OCI-LY1 (cell line): ENCODE measurements around the gene JPH2.

ENCODE experiments used
- H2AFZ ChIP-seq: fragments of 200-600 bp; sonication (generic), shearing (Covaris generic); 2 replicates; pipeline ENCODE4 v1.6.0; 2014; ENCODE audit warnings: antibody characterized with exemption, mild to moderate bottlenecking, low read length
- H3F3A ChIP-seq: fragments of 200-600 bp; sonication (generic), shearing (Covaris generic); 2 replicates; pipeline ENCODE4 v1.6.0; 2014; ENCODE audit warnings: mild to moderate bottlenecking, antibody characterized with exemption, low read length, moderate library complexity; ENCODE audit not compliant: insufficient read depth
- H3K27ac ChIP-seq: fragments of 200-600 bp; sonication (generic); 2 replicates; pipeline ENCODE4 v1.5.1; 2014; ENCODE audit warnings: low read length, mixed run types, mild to moderate bottlenecking, low read depth; ENCODE audit not compliant: poor library complexity, severe bottlenecking
- H3K27me3 ChIP-seq: fragments of 200-600 bp; sonication (generic); 2 replicates; pipeline ENCODE4 v1.6.0; 2014; ENCODE audit warnings: antibody characterized with exemption, mild to moderate bottlenecking, low read length, moderate library complexity; ENCODE audit not compliant: insufficient read depth
- H3K36me3 ChIP-seq: fragments of 200-600 bp; sonication (generic); 2 replicates; pipeline ENCODE4 v1.6.1; 2014; ENCODE audit warnings: mild to moderate bottlenecking, antibody characterized with exemption, low read length, moderate library complexity, mixed read lengths; ENCODE audit not compliant: insufficient read depth
- H3K4me1 ChIP-seq: fragments of 200-600 bp; sonication (generic); 2 replicates; pipeline ENCODE4 v1.5.1; 2014; ENCODE audit warnings: mild to moderate bottlenecking, low read length, moderate library complexity; ENCODE audit not compliant: insufficient read depth, severe bottlenecking
- H3K4me2 ChIP-seq: fragments of 200-600 bp; sonication (generic), shearing (Covaris generic); 2 replicates; pipeline ENCODE4 v1.6.1; 2014; ENCODE audit warnings: low read length
- H3K4me3 ChIP-seq: fragments of 200-600 bp; sonication (generic); 2 replicates; pipeline ENCODE4 v1.5.1; 2014; ENCODE audit warnings: low read length, low read depth, mild to moderate bottlenecking, mixed read lengths; ENCODE audit not compliant: poor library complexity, severe bottlenecking
- H3K79me2 ChIP-seq: fragments of 200-600 bp; shearing (Covaris generic); 2 replicates; pipeline ENCODE4 v1.6.1; 2016; ENCODE audit warnings: mixed run types, low read length, mixed read lengths; ENCODE audit not compliant: insufficient read depth
- H3K9ac ChIP-seq: fragments of 200-600 bp; sonication (generic), shearing (Covaris generic); 2 replicates; pipeline ENCODE4 v1.6.1; 2014; ENCODE audit warnings: mild to moderate bottlenecking, low read length, mixed read lengths
- H3K9me2 ChIP-seq: fragments of 200-600 bp; sonication (generic), shearing (Covaris generic); 2 replicates; pipeline ENCODE4 v1.6.1; 2014; ENCODE audit warnings: low read depth, mild to moderate bottlenecking, low read length, mixed read lengths
- H3K9me3 ChIP-seq: fragments of 200-600 bp; shearing (Covaris generic); 2 replicates; pipeline ENCODE4 v1.6.1; 2014; ENCODE audit warnings: low read length, mixed read lengths
- H4K20me1 ChIP-seq: fragments of 200-600 bp; sonication (generic), shearing (Covaris generic); 2 replicates; pipeline ENCODE4 v1.6.0; 2016; ENCODE audit warnings: mild to moderate bottlenecking, low read length; ENCODE audit not compliant: insufficient read depth
- EZH2 ChIP-seq: fragments of 200-600 bp; sonication (generic), shearing (Covaris generic); IDR thresholded peaks from 2 replicates; pipeline ENCODE4 v1.8.0; 2017; ENCODE audit warnings: borderline replicate concordance, mixed run types, mild to moderate bottlenecking, antibody characterized with exemption, low read length, moderate library complexity, mixed read lengths
- TF ChIP-seq, protein P1 (sequence below): fragments of 200-600 bp; sonication (generic), shearing (Covaris generic); IDR thresholded peaks from 2 replicates; pipeline ENCODE4 v1.5.1; 2017; ENCODE audit warnings: mild to moderate bottlenecking, antibody characterized with exemption, low read length, moderate library complexity, mixed read lengths

Gene JPH2

DNA sequence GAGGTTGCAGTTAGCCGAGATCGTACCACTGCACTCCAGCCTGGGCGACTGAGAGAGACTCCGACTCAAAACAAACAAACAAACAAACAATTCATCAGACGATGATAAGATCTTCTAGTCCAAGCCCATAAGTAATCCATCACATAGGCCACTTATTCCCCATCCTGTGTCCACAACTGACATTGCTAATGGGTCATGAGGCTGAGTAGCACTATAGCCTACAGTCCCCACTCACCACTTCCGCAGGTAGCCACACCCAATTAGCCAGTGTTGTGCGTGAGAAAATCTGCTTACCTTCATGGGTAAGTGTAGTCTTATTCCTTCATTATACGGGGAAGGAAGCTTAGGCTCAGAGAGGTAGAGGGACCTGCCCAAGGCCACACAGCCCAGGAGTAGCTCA is 13.1 kb downstream of the JPH2 start:
- Histone ChIP-seq H3K9ac (no peak overlapping the region), H3K79me2 (no peaks in the 10 kb centered on the region), H3K9me3 (no peaks in the 10 kb centered on the region), H3K36me3 (no peaks in the 10 kb centered on the region), H3F3A (no peaks in the 10 kb centered on the region), H4K20me1 (no peaks in the 10 kb centered on the region), H3K9me2 (no peaks in the 10 kb centered on the region), H2AFZ (no peak overlapping the region), H3K27me3 (peaks cover 3% of the 10 kb centered on the region; the same call in 1 of the 2 replicates), H3K27ac (no peak overlapping the region), H3K4me1 (no peaks in the 10 kb centered on the region), H3K4me3 (no peak overlapping the region), H3K4me2 (no peak overlapping the region)
- TF ChIP-seq, protein P1, sequence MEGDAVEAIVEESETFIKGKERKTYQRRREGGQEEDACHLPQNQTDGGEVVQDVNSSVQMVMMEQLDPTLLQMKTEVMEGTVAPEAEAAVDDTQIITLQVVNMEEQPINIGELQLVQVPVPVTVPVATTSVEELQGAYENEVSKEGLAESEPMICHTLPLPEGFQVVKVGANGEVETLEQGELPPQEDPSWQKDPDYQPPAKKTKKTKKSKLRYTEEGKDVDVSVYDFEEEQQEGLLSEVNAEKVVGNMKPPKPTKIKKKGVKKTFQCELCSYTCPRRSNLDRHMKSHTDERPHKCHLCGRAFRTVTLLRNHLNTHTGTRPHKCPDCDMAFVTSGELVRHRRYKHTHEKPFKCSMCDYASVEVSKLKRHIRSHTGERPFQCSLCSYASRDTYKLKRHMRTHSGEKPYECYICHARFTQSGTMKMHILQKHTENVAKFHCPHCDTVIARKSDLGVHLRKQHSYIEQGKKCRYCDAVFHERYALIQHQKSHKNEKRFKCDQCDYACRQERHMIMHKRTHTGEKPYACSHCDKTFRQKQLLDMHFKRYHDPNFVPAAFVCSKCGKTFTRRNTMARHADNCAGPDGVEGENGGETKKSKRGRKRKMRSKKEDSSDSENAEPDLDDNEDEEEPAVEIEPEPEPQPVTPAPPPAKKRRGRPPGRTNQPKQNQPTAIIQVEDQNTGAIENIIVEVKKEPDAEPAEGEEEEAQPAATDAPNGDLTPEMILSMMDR: no peak
- TF ChIP-seq EZH2: no peak

DNA sequence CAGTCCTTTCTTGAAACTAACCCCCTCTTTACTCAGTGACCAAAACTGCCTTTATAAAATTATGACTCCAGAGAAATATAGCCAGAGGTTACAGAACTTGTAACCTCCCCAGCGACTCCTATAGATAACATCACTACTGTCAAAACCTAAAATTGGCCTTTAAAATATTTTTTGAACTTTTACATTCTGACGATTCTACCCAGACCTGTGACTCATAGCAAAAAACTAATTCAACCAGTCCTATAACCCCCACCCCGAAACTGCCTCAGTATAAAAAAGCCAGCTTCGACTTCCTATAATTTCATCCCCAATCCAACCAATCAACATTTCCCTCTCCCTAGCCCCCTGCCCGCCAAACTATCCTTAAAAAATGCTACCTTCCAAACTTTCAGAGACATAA is 13.9 kb downstream of the JPH2 start:
- Histone ChIP-seq H3F3A (no peaks in the 10 kb centered on the region), H3K36me3 (no peaks in the 10 kb centered on the region), H3K4me2 (no peak overlapping the region), H3K9ac (no peak overlapping the region), H2AFZ (no peak overlapping the region), H3K4me1 (no peaks in the 10 kb centered on the region), H3K27ac (no peak overlapping the region), H3K4me3 (no peak overlapping the region), H3K79me2 (no peaks in the 10 kb centered on the region), H3K9me3 (no peaks in the 10 kb centered on the region), H3K9me2 (no peaks in the 10 kb centered on the region), H3K27me3 (peaks cover 3% of the 10 kb centered on the region; the same call in 1 of the 2 replicates), H4K20me1 (no peaks in the 10 kb centered on the region)
- TF ChIP-seq, protein P1: no peak
- TF ChIP-seq EZH2: no peak

GRCh38 chr20:44172572-44172950 is 14.4 kb downstream of the JPH2 start:
- Histone ChIP-seq H3K9me3 (no peaks in the 10 kb centered on the region), H3K9me2 (no peaks in the 10 kb centered on the region), H3K27me3 (peaks cover 3% of the 10 kb centered on the region; the same call in 1 of the 2 replicates), H3K4me3 (no peak overlapping the region), H3K9ac (no peak overlapping the region), H3K79me2 (no peaks in the 10 kb centered on the region), H3K4me2 (no peak overlapping the region), H3K27ac (no peak overlapping the region), H3F3A (no peaks in the 10 kb centered on the region), H4K20me1 (no peaks in the 10 kb centered on the region), H2AFZ (no peak overlapping the region), H3K4me1 (no peaks in the 10 kb centered on the region), H3K36me3 (no peaks in the 10 kb centered on the region)
- no peak for TF ChIP-seq EZH2
- TF ChIP-seq, protein P1: no peak
